MCF 10A (cell line): ENCODE data around the gene GNPTG. TPM values are rescaled to one million over a fixed set of nuclear protein-coding genes. Genes with fewer than 3 reads are reported as not detected.

Source experiments
- BruUV-seq: library from RNA; stranded (reverse); fragments of 400-500 nt; replicated peaks from 2 replicates; lab custom pipeline; 2021; lab: Mats Ljungman, UMichigan
- CTCF ChIA-PET: fragments of 300-600 bp; sonication (Branson Sonifier 250); formaldehyde crosslinking; extraction: SDS; loops from one replicate; lab custom pipeline; 2021; ENCODE audit warnings: antibody characterized with exemption, inconsistent platforms; lab: Yijun Ruan, JAX
- POLR2A ChIA-PET: fragments of 300-600, 350-650 bp; sonication (Branson Sonifier 250); formaldehyde crosslinking; extraction: SDS; loops from one replicate; lab custom pipeline; 2020; ENCODE audit warnings: antibody characterized with exemption, inconsistent platforms; lab: Yijun Ruan, JAX
- DNase-seq: peaks from one replicate; pipeline ENCODE4 v3.0.0-alpha.2; 2018; ENCODE audit not compliant: unreplicated experiment
- H3K27ac Mint-ChIP-seq: one replicate; pipeline ENCODE4 v1.8.0; 2022; ENCODE audit warnings: mild to moderate bottlenecking, low read depth, mixed read lengths; ENCODE audit not compliant: unreplicated experiment
- H3K27me3 Mint-ChIP-seq: one replicate; pipeline ENCODE4 v1.8.0; 2022; ENCODE audit warnings: mixed read lengths; ENCODE audit not compliant: insufficient read depth, unreplicated experiment
- H3K36me3 Mint-ChIP-seq: one replicate; pipeline ENCODE4 v1.8.0; 2022; ENCODE audit warnings: mild to moderate bottlenecking, moderate library complexity, mixed read lengths; ENCODE audit not compliant: insufficient read depth, unreplicated experiment
- H3K4me1 Mint-ChIP-seq: one replicate; pipeline ENCODE4 v1.8.0; 2022; ENCODE audit warnings: mixed read lengths; ENCODE audit not compliant: insufficient read depth, unreplicated experiment
- H3K4me3 Mint-ChIP-seq: one replicate; pipeline ENCODE4 v1.8.0; 2022; ENCODE audit warnings: mild to moderate bottlenecking, moderate library complexity, mixed read lengths; ENCODE audit not compliant: unreplicated experiment
- H3K9me3 Mint-ChIP-seq: one replicate; pipeline ENCODE4 v1.8.0; 2022; ENCODE audit warnings: mixed read lengths; ENCODE audit not compliant: unreplicated experiment
- intact Hi-C: fragments of 100-400 bp; cut with micrococcal nuclease; formaldehyde crosslinking; loops from 2 replicates; pipeline ENCODE4 v1.14.1; 2022
- total RNA-seq: library from RNA; stranded (reverse); gene quantifications from 2 replicates; pipeline ENCODE4 v1.2.3, GENCODE V29; 2022
- TF ChIP-seq, protein P1 (sequence below): fragments of 200-600 bp; IDR thresholded peaks from one replicate; pipeline ENCODE4 v1.8.0; 2022; ENCODE audit warnings: antibody characterized with exemption, mild to moderate bottlenecking; ENCODE audit not compliant: unreplicated experiment

GNPTG gene
- total RNA-seq, 1 experiment from 2014 or later = 37.6 TPM

DNA sequence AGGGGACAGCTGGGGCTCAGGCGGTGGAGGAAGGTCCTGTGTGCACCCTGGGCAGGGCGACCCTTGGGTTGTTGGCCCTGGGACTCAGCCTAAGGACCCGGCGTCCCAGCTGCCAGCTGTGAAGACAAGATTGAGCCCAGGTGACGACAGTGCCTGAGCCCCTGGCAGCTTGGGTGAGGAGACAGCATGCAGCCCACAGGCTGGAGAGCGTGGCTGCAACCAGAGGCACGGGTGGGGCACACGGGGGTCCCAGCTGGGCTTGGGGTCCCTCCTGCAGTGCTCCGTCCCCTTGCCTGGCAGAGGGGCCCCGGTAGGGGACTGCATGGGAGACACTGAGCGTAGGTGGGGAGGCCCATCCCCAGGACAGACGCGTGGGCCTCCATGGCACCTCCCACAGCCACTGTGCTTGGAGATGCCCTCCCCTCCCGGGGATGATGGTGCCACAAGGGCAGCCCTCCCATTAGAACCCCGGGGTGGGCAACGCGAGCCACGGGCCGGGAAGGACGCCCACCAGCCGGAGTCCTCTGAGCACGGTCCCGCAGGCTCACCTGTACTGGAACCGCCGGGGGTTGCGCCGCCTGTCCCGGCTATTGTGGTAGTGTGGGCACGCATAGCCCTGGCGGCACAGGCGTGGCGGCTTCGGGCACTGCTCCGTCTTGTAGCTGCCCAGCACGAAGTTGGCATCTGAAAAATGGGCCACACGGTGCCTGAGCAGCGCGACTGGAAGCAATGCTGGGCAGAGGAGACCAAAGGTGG, 47.3 kb downstream of the GNPTG start:
- TF ChIP-seq, protein P1, sequence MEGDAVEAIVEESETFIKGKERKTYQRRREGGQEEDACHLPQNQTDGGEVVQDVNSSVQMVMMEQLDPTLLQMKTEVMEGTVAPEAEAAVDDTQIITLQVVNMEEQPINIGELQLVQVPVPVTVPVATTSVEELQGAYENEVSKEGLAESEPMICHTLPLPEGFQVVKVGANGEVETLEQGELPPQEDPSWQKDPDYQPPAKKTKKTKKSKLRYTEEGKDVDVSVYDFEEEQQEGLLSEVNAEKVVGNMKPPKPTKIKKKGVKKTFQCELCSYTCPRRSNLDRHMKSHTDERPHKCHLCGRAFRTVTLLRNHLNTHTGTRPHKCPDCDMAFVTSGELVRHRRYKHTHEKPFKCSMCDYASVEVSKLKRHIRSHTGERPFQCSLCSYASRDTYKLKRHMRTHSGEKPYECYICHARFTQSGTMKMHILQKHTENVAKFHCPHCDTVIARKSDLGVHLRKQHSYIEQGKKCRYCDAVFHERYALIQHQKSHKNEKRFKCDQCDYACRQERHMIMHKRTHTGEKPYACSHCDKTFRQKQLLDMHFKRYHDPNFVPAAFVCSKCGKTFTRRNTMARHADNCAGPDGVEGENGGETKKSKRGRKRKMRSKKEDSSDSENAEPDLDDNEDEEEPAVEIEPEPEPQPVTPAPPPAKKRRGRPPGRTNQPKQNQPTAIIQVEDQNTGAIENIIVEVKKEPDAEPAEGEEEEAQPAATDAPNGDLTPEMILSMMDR = no peak
- H3K4me1 Mint-ChIP-seq = no peaks in the 10 kb centered on the region
- H3K36me3 Mint-ChIP-seq = peaks cover 25% of the 10 kb centered on the region
- no TSS peak for BruUV-seq
- CTCF ChIA-PET = no interaction called here
- H3K4me3 Mint-ChIP-seq = no peak overlapping the region
- H3K27ac Mint-ChIP-seq = no peak overlapping the region
- DNase-seq = no peak
- POLR2A ChIA-PET = no interaction called here
- H3K27me3 Mint-ChIP-seq = no peaks in the 10 kb centered on the region
- H3K9me3 Mint-ChIP-seq = no peaks in the 10 kb centered on the region
- intact Hi-C loops = no loop called here

DNA sequence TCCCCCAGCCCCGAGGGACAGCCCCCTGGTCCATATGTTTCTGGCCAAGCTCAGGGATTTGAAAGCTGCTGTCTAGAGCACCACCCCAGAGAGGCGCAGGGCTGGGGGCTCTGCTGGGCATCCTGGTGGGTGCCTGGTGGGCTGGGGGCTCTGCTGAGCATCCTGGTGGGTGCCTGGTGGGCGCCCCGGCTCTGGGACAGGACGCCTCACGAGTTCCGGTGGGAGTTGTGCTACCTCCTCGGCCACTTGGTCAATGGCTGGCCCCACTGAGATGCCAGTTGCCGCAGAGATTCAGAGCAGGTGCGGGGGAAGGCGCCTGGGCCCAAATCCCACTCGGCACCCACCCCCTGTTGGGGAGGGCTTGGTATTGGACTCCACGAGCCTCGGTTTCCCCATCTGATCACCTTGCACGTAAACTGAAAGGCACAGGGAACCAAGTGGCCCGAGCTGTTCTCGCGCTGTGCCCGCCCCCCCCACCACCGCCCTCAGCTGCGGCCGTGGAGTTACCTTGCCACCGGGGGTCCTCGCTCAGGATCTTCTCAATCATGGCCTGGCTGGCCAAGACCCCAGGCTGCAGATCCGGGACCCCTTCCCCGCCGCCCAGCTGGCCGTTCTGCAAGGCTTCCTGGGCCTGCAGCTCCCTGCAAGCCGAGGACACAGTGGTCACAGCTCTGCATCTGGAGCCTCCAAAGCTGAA, 49.5 kb downstream of the GNPTG start:
- ChIA-PET CTCF (interaction anchor here (0.5 to 0.6 kb wide), 2 partner anchors 39 to 207 kb away, joined by 3 to 4 read pairs; no protein-coding TSS in a partner anchor), POLR2A (interaction anchor here (0.7 to 1.3 kb wide), 3 partner anchors 10 to 20 kb away, joined by 3 to 4 read pairs (median 3); no protein-coding TSS in a partner anchor)
- BruUV-seq = no TSS peak

DNA sequence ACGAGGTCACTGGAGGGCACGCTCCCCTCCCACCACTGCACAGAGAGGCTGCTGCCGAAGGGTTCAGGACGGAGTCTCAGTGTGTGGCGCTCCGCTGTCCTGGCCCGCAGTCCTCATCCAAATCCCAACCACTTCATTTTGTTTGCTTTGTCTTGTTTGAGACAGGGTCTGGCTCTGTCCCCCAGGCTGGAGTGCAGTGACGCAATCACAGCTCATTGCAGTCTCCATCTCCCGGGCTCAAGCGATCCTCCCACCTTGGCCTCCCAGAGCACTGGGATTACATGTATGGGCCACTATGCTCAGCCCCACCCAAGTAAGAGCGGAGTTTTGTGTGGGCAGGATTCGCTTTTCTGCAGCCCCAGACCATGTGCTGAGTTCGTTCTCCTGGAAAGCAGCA, 50.0 kb downstream of the GNPTG start:
- Mint-ChIP-seq H3K9me3 (no peaks in the 10 kb centered on the region), H3K27ac (no peak overlapping the region), H3K36me3 (peaks cover 19% of the 10 kb centered on the region), H3K27me3 (no peaks in the 10 kb centered on the region), H3K4me3 (no peak overlapping the region), H3K4me1 (no peaks in the 10 kb centered on the region)
- CTCF ChIA-PET = interaction anchor here (0.6 kb wide), 2 partner anchors 9 to 40 kb away, joined by 4 read pairs; no protein-coding TSS in a partner anchor
- DNase-seq = no peak
- BruUV-seq = no TSS peak
- TF ChIP-seq, protein P1 = no peak
- POLR2A ChIA-PET = interaction anchor here (0.7 to 1.3 kb wide), 3 partner anchors 11 to 19 kb away, joined by 3 to 4 read pairs (median 3); no protein-coding TSS in a partner anchor
- intact Hi-C loops = no loop called here

More for the DNA sequence above, 49.5 kb downstream of the GNPTG start:
- no peak overlapping the region for H3K4me3 Mint-ChIP-seq
- H3K36me3 Mint-ChIP-seq = peaks cover 21% of the 10 kb centered on the region
- DNase-seq = no peak
- H3K27ac Mint-ChIP-seq = no peak overlapping the region
- H3K4me1 Mint-ChIP-seq = no peaks in the 10 kb centered on the region
- intact Hi-C loops = no loop called here
- no peaks in the 10 kb centered on the region for H3K9me3 Mint-ChIP-seq
- TF ChIP-seq, protein P1 = no peak
- no peaks in the 10 kb centered on the region for H3K27me3 Mint-ChIP-seq

DNA sequence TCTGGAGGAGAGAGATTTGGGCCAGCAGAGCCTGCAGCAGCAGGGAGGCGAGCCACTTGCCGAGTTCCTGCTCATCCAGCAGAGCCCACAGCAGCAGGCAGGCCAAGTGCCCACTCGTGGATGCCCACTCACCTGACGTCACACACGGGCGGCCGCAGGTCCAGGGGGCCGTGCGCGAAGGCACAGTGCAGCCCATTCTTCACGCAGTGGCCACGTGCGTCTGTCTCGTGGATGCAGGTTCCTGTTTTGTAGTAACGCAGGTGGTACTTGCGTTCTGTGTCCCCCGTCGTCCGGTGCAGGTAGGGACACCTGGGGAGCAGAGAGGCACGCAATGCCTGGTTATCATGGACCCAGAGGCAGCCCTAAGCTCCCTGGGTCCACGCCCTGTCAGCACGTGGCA, 51.3 kb downstream of the GNPTG start:
- POLR2A ChIA-PET = interaction anchor here (0.6 kb wide), 1 partner anchor 17 kb away, joined by 3 read pairs; the partner anchor contains the start of gene UQCC4
- TF ChIP-seq, protein P1 = no peak
- CTCF ChIA-PET = interaction anchor here (0.8 kb wide), 1 partner anchor 39 kb away, joined by 3 read pairs; no protein-coding TSS in a partner anchor

More for the DNA sequence above, 51.3 kb downstream of the GNPTG start:
- H3K27ac Mint-ChIP-seq = no peak overlapping the region
- peaks cover 3% of the 10 kb centered on the region for H3K4me1 Mint-ChIP-seq
- no TSS peak for BruUV-seq
- H3K9me3 Mint-ChIP-seq = no peaks in the 10 kb centered on the region
- peaks cover 19% of the 10 kb centered on the region for H3K36me3 Mint-ChIP-seq
- intact Hi-C loops = no loop called here
- DNase-seq = no peak
- no peaks in the 10 kb centered on the region for H3K27me3 Mint-ChIP-seq
- no peak overlapping the region for H3K4me3 Mint-ChIP-seq
